OCI-LY7 (cell line): ENCODE data around the gene MACROH2A1. TPM values are rescaled to one million over a fixed set of nuclear protein-coding genes. Genes with fewer than 3 reads are reported as not detected.

ENCODE experiments used
- BruUV-seq: library from RNA; stranded (reverse); fragments of 400-500 nt; replicated peaks from 2 replicates; lab custom pipeline; 2021; lab: Mats Ljungman, UMichigan
- CTCF ChIA-PET: fragments of 300-600 bp; sonication (Branson Sonifier 250); formaldehyde crosslinking; loops from one replicate; lab custom pipeline; 2022; ENCODE audit warnings: antibody characterized with exemption; ENCODE audit not compliant: unreplicated experiment; lab: Charles Lee
- POLR2A ChIA-PET: fragments of 300-600 bp; sonication (Branson Sonifier 250); formaldehyde crosslinking; loops from one replicate; lab custom pipeline; 2022; ENCODE audit warnings: antibody characterized with exemption; lab: Charles Lee
- DNase-seq: peaks from one replicate; pipeline ENCODE4 v3.0.0-alpha.2; 2015; ENCODE audit warnings: low spot score
- H2AFZ ChIP-seq: fragments of 200-600 bp; sonication (generic), shearing (Covaris generic); 2 replicates; pipeline ENCODE4 v1.6.1; 2014; ENCODE audit warnings: mild to moderate bottlenecking, antibody characterized with exemption, low read length, moderate library complexity
- H3K27ac ChIP-seq: fragments of 200-600 bp; sonication (generic); 2 replicates; pipeline ENCODE4 v1.5.1; 2014; ENCODE audit warnings: mixed run types, low read depth, mild to moderate bottlenecking, moderate library complexity, low read length, inconsistent platforms; ENCODE audit not compliant: poor library complexity, severe bottlenecking
- H3K36me3 ChIP-seq: fragments of 200-600 bp; sonication (generic); 2 replicates; pipeline ENCODE4 v1.6.1; 2014; ENCODE audit warnings: mild to moderate bottlenecking, antibody characterized with exemption, low read length, moderate library complexity, mixed read lengths; ENCODE audit not compliant: insufficient read depth
- H3K4me1 ChIP-seq: fragments of 200-600 bp; sonication (generic); 2 replicates; pipeline ENCODE4 v1.5.1; 2014; ENCODE audit warnings: mild to moderate bottlenecking, low read length; ENCODE audit not compliant: insufficient read depth, poor library complexity, severe bottlenecking
- H3K4me2 ChIP-seq: fragments of 200-600 bp; sonication (generic); 2 replicates; pipeline ENCODE4 v1.6.1; 2014; ENCODE audit warnings: mild to moderate bottlenecking, low read length
- H3K4me3 ChIP-seq: fragments of 200-600 bp; sonication (generic); 2 replicates; pipeline ENCODE4 v1.5.1; 2014; ENCODE audit warnings: mild to moderate bottlenecking, low read depth, low read length; ENCODE audit not compliant: poor library complexity, severe bottlenecking
- H3K79me2 ChIP-seq: fragments of 200-600 bp; sonication (generic); 2 replicates; pipeline ENCODE4 v1.6.1; 2016; ENCODE audit warnings: low read depth, mild to moderate bottlenecking, low read length, moderate library complexity, mixed read lengths; ENCODE audit not compliant: insufficient read depth
- H3K9me2 ChIP-seq: fragments of 200-600 bp; sonication (generic); 2 replicates; pipeline ENCODE4 v1.6.1; 2016; ENCODE audit warnings: mild to moderate bottlenecking, low read length, mixed read lengths; ENCODE audit not compliant: insufficient read depth
- H3K9me3 ChIP-seq: fragments of 200-600 bp; sonication (generic); 2 replicates; pipeline ENCODE4 v1.6.1; 2014; ENCODE audit warnings: mild to moderate bottlenecking, mixed run types, low read length, mixed read lengths
- H4K20me1 ChIP-seq: fragments of 200-600 bp; sonication (generic); 2 replicates; pipeline ENCODE4 v1.6.1; 2014; ENCODE audit warnings: mild to moderate bottlenecking, antibody characterized with exemption, low read length, moderate library complexity, mixed read lengths; ENCODE audit not compliant: insufficient read depth
- EZH2phosphoT487 ChIP-seq: fragments of 200-600 bp; sonication (generic); IDR thresholded peaks from 2 replicates; pipeline ENCODE4 v1.6.1; 2018; ENCODE audit warnings: low read depth, borderline replicate concordance, mild to moderate bottlenecking, mixed run types, antibody characterized with exemption, low read length, moderate library complexity, mixed read lengths
- intact Hi-C: fragments of 100-400 bp; cut with micrococcal nuclease; formaldehyde crosslinking; loops from one replicate; pipeline ENCODE4 v1.10.0; 2022; ENCODE audit not compliant: unreplicated experiment
- total RNA-seq, 2 experiments: library from RNA; depleted of rRNA in 1 of 2; stranded (reverse); fragments of >200 nt in 1 of 2; shearing (Covaris generic) in 1 of 2; gene quantifications; 2 replicates each; pipeline ENCODE4 v1.2.3, GENCODE V29; 2014 to 2022
- TF ChIP-seq, protein P1 (sequence below): fragments of 200-600 bp; sonication (generic); conservative IDR thresholded peaks from 2 replicates; pipeline ENCODE4 v1.5.1; 2014; ENCODE audit warnings: mild to moderate bottlenecking, antibody characterized with exemption, low read length, moderate library complexity, mixed read lengths

Gene MACROH2A1
- total RNA-seq, 2 experiments from 2014 or later, result 271 to 356 TPM

DNA sequence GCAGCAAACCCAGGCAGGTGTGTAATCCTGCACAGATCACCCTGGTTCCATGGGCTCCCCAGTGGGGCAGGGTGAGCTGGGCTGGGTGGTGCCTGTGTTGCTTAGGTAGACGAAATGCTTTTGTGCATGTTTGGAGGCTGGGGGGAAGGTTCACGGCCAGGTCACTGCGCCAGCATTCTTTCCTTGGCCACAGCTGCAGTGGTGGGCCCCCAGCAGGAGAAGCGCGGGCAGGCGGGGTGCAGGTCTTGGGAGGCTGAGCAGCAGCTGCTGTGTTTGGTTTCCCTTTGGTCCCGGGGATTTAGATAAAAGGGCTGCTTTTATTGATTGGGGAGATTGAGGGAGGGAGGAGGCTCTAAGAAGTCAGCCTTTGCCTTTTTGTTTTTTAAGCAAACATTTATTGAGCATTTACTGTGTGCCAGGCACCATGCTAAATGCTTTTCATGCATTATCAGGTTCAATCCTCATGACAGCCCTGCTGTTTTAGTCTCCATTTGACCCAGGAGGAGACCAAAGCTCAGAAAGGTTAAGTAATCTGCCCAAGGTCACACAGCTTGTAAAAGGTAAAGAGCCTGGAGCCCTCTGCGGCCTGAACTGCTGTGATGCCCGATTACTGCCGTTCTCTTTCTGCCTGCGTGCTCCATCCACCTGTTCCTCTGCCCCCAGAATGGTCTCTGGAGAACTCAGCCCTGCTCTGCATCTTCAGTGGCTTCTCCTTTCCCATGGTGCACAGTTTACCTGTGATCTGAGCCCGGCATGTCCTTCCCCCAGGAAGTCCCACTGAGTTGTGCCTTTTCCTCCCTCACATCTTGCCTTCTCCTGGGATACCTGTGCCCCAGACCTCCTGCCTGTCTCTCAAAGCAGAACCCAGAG is 94.4 kb downstream of the MACROH2A1 start:
- TF ChIP-seq, protein P1, sequence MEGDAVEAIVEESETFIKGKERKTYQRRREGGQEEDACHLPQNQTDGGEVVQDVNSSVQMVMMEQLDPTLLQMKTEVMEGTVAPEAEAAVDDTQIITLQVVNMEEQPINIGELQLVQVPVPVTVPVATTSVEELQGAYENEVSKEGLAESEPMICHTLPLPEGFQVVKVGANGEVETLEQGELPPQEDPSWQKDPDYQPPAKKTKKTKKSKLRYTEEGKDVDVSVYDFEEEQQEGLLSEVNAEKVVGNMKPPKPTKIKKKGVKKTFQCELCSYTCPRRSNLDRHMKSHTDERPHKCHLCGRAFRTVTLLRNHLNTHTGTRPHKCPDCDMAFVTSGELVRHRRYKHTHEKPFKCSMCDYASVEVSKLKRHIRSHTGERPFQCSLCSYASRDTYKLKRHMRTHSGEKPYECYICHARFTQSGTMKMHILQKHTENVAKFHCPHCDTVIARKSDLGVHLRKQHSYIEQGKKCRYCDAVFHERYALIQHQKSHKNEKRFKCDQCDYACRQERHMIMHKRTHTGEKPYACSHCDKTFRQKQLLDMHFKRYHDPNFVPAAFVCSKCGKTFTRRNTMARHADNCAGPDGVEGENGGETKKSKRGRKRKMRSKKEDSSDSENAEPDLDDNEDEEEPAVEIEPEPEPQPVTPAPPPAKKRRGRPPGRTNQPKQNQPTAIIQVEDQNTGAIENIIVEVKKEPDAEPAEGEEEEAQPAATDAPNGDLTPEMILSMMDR, result no peak
- TF ChIP-seq EZH2phosphoT487, result no peak
- CTCF ChIA-PET, result no interaction called here
- BruUV-seq, result no TSS peak

GRCh38 chr5:135303582-135304173 is 95.4 kb downstream of the MACROH2A1 start:
- no peaks in the 10 kb centered on the region for H3K79me2 ChIP-seq
- no peak overlapping the region for H3K4me2 ChIP-seq
- H3K27ac ChIP-seq, result no peak overlapping the region
- no peak overlapping the region for H2AFZ ChIP-seq
- intact Hi-C loops, result no loop called here
- H4K20me1 ChIP-seq, result no peaks in the 10 kb centered on the region
- no peak for TF ChIP-seq EZH2phosphoT487
- TF ChIP-seq, protein P1, result no peak
- no peak for DNase-seq
- no TSS peak for BruUV-seq
- CTCF ChIA-PET, result no interaction called here
- POLR2A ChIA-PET, result no interaction called here
- H3K9me3 ChIP-seq, result no peaks in the 10 kb centered on the region
- H3K36me3 ChIP-seq, result no peaks in the 10 kb centered on the region
- H3K4me3 ChIP-seq, result no peak overlapping the region
- no peaks in the 10 kb centered on the region for H3K9me2 ChIP-seq
- no peaks in the 10 kb centered on the region for H3K4me1 ChIP-seq

More for the DNA sequence above, 94.4 kb downstream of the MACROH2A1 start:
- H3K36me3 ChIP-seq, result no peaks in the 10 kb centered on the region
- no peaks in the 10 kb centered on the region for H4K20me1 ChIP-seq
- H3K4me2 ChIP-seq, result no peak overlapping the region
- H3K4me1 ChIP-seq, result no peaks in the 10 kb centered on the region
- H3K79me2 ChIP-seq, result no peaks in the 10 kb centered on the region
- no peaks in the 10 kb centered on the region for H3K9me2 ChIP-seq
- POLR2A ChIA-PET, result no interaction called here
- intact Hi-C loops, result no loop called here
- no peak for DNase-seq
- H3K27ac ChIP-seq, result no peak overlapping the region
- no peaks in the 10 kb centered on the region for H3K9me3 ChIP-seq
- H3K4me3 ChIP-seq, result no peak overlapping the region
- H2AFZ ChIP-seq, result no peak overlapping the region
